ENCODE measurements around the gene FBXO3.

DNA sequence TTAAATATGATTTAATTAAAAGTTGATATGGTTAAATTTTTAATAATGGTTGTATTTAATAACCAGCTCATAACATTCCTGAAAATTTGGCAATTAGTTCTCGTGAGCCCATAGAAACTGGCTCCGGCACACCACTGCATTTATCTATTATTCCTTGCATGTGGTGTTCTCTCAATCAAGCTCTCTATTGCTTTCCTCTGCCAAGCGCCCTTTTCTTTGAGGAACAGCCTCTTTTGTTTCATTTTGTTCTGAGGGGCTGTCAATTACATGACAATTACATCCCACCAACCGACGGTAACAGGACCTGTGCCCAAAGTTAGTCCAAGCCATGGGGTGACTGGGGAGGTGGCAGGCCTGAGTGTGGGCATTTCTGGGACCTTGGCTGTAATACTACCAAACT lies 81.8 kb downstream of the FBXO3 start:
- TF ChIP-seq YY1 (IDR thresholded peaks at IDR 0.05; ENCODE audit: insufficient read depth, insufficient read length), result no peak
- TF ChIP-seq ZNF274 (IDR thresholded peaks at IDR 0.05; ENCODE audit: low read depth, low read length), result no peak
- TF ChIP-seq SUZ12 (IDR thresholded peaks at IDR 0.05; ENCODE audit: extremely low read depth, insufficient read depth, insufficient read length), result no peak

Data from NT2/D1 (cell line).